Measurements from ENCODE around the gene MAMDC2. TPM values are rescaled to one million over a fixed set of nuclear protein-coding genes. Genes with fewer than 3 reads are reported as not detected.

MAMDC2 gene
- total and polyA plus RNA-seq, 2 of the 8 experiments (the other 6 are each of a cell fraction or from before 2014, with no cell fraction given) = 6.1 to 15.4 TPM

DNA sequence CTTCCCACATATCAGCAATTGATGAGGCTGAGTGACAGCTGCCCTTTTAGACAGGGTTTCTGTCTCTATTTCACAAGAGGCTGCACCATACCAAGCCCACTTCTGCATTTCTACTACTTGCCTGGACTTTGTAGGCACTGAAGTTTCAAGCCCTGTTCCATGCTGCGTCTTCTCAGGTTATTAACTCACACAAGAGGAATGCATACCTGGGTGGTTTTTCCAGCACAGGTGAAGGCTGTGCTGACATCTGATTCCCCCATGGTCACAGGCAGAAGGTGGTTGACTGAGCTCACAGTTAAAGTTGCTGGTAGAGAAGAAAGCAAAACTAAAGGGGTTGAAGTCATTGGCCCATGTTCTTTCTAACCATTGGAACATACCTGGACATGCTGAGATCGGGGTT is 86.6 kb downstream of the MAMDC2 start (continued):
- TF ChIP-seq HDAC6 (IDR thresholded peaks at IDR 0.05; ENCODE audit: low read depth, low read length) = no peak

Measured in H1 (cell line).